Right lobe of liver (tissue), 4 donors: ENCODE data around the gene IL34.

ENCODE experiments used
- POLR2A ChIP-seq: fragments of 450-650 bp; IDR thresholded peaks from one replicate; pipeline ENCODE4 v1.6.1; 2017; ENCODE audit warnings: antibody characterized with exemption, mild to moderate bottlenecking
- TF ChIP-seq, protein P1 (sequence below), 4 donors: fragments of 200-600 bp in 3 of 4; fragments of 450-650 bp in 1 of 4; IDR thresholded peaks; one replicate each; pipeline versions ENCODE4 v1.5.1 to v1.8.0; 2016 to 2022; ENCODE audit warnings: antibody characterized with exemption in 4 of 4, mild to moderate bottlenecking in 2 of 4
- donor health status: DM: no; HTN: no; CAD: no.
- donor health status: DM: no; HTN: no; CAD: no.
- donor health status: DM: no; HTN: yes; CAD: no.

GRCh38 chr16:70698901-70699300, 52.5 kb downstream of the IL34 start:
- TF ChIP-seq, protein P1, sequence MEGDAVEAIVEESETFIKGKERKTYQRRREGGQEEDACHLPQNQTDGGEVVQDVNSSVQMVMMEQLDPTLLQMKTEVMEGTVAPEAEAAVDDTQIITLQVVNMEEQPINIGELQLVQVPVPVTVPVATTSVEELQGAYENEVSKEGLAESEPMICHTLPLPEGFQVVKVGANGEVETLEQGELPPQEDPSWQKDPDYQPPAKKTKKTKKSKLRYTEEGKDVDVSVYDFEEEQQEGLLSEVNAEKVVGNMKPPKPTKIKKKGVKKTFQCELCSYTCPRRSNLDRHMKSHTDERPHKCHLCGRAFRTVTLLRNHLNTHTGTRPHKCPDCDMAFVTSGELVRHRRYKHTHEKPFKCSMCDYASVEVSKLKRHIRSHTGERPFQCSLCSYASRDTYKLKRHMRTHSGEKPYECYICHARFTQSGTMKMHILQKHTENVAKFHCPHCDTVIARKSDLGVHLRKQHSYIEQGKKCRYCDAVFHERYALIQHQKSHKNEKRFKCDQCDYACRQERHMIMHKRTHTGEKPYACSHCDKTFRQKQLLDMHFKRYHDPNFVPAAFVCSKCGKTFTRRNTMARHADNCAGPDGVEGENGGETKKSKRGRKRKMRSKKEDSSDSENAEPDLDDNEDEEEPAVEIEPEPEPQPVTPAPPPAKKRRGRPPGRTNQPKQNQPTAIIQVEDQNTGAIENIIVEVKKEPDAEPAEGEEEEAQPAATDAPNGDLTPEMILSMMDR (IDR thresholded peaks at IDR 0.05): no peak
- no peak for TF ChIP-seq POLR2A
